ENCODE data around the gene GPR65.

The GPR65 gene

GRCh38 chr14:87975636-87976035 is 29.3 kb upstream of the GPR65 start:
- H3K36me3 ChIP-seq (ENCODE audit: control insufficient read depth in 4 of 4, insufficient read depth in 4 of 4, low read length in 3 of 4), result peaks cover 0 to 7% (median 4%) of the 10 kb centered on the region in 4 experiments
- H3K27me3 ChIP-seq (replicated peaks in 2 of 5; ENCODE audit: control insufficient read depth in 4 of 5, insufficient read depth in 5 of 5, low read length in 4 of 5), result no peaks in the 10 kb centered on the region
- H3K27ac ChIP-seq (ENCODE audit: insufficient read depth in 1 of 2, low read depth in 1 of 2, low read length in 2 of 2, poor library complexity in 1 of 2, severe bottlenecking in 2 of 2), result no peak overlapping the region
- no peaks in the 10 kb centered on the region for H3K4me1 ChIP-seq (ENCODE audit: control extremely low read depth in 1 of 4, control insufficient read depth in 4 of 4, insufficient read depth in 4 of 4, low read length in 3 of 4)
- POLR2A ChIA-PET, result no interaction called here
- no peak for DNase-seq
- CTCF ChIA-PET, result no interaction called here
- no peak overlapping the region for H3K4me3 ChIP-seq (ENCODE audit: control insufficient read depth in 1 of 7, extremely low read depth in 1 of 7, insufficient read depth in 4 of 7, low read depth in 2 of 7, low read length in 6 of 7)
- H3K9me3 ChIP-seq (ENCODE audit: control extremely low read depth in 1 of 5, control insufficient read depth in 4 of 5, insufficient read depth in 2 of 5, low read depth in 1 of 5, low read length in 4 of 5), result no peaks in the 10 kb centered on the region

- ChIA-PET POLR2A (no interaction called here), CTCF (no interaction called here)
- H3K27ac ChIP-seq (ENCODE audit: insufficient read depth in 1 of 2, low read depth in 1 of 2, low read length in 2 of 2, poor library complexity in 1 of 2, severe bottlenecking in 2 of 2), result no peak overlapping the region
- H3K9me3 ChIP-seq (ENCODE audit: control extremely low read depth in 1 of 5, control insufficient read depth in 4 of 5, insufficient read depth in 2 of 5, low read depth in 1 of 5, low read length in 4 of 5), result no peaks in the 10 kb centered on the region
- H3K27me3 ChIP-seq (replicated peaks in 2 of 5; ENCODE audit: control insufficient read depth in 4 of 5, insufficient read depth in 5 of 5, low read length in 4 of 5), result no peaks in the 10 kb centered on the region
- no peak overlapping the region for H3K4me3 ChIP-seq (ENCODE audit: control insufficient read depth in 1 of 7, extremely low read depth in 1 of 7, insufficient read depth in 4 of 7, low read depth in 2 of 7, low read length in 6 of 7)
- no peaks in the 10 kb centered on the region for H3K4me1 ChIP-seq (ENCODE audit: control extremely low read depth in 1 of 4, control insufficient read depth in 4 of 4, insufficient read depth in 4 of 4, low read length in 3 of 4)
- DNase-seq, result no peak
- peaks cover 0 to 23% (median 8%) of the 10 kb centered on the region in 4 experiments for H3K36me3 ChIP-seq (ENCODE audit: control insufficient read depth in 4 of 4, insufficient read depth in 4 of 4, low read length in 3 of 4)
- no CpG with 5 or more reads among the region's 1 CpG for WGBS (ENCODE audit: insufficient coverage)
Observed at GRCh38 chr14:87979689-87980088, 25.2 kb upstream of the GPR65 start.

- ChIA-PET CTCF (interaction anchor here (0.7 to 1.6 kb wide), 2 partner anchors 17 to 25 kb away, joined by 3 to 5 read pairs; no protein-coding TSS in a partner anchor), POLR2A (no interaction called here)
- no peak for DNase-seq
- H3K4me3 ChIP-seq (ENCODE audit: control insufficient read depth in 1 of 7, extremely low read depth in 1 of 7, insufficient read depth in 4 of 7, low read depth in 2 of 7, low read length in 6 of 7), result no peak overlapping the region
- H3K27me3 ChIP-seq (replicated peaks in 2 of 5; ENCODE audit: control insufficient read depth in 4 of 5, insufficient read depth in 5 of 5, low read length in 4 of 5), result no peaks in the 10 kb centered on the region
- WGBS (ENCODE audit: insufficient coverage), result 96% methylated on average over 5 of the region's 5 CpGs
- peaks cover 2 to 15% (median 9%) of the 10 kb centered on the region in 4 experiments for H3K4me1 ChIP-seq (ENCODE audit: control extremely low read depth in 1 of 4, control insufficient read depth in 4 of 4, insufficient read depth in 4 of 4, low read length in 3 of 4)
- peaks cover 0 to 9% (median 3%) of the 10 kb centered on the region in 4 experiments for H3K36me3 ChIP-seq (ENCODE audit: control insufficient read depth in 4 of 4, insufficient read depth in 4 of 4, low read length in 3 of 4)
- H3K9me3 ChIP-seq (ENCODE audit: control extremely low read depth in 1 of 5, control insufficient read depth in 4 of 5, insufficient read depth in 2 of 5, low read depth in 1 of 5, low read length in 4 of 5), result peaks cover 0 to 2% (median 0%) of the 10 kb centered on the region in 5 experiments
- H3K27ac ChIP-seq (ENCODE audit: insufficient read depth in 1 of 2, low read depth in 1 of 2, low read length in 2 of 2, poor library complexity in 1 of 2, severe bottlenecking in 2 of 2), result no peak overlapping the region
Observed at GRCh38 chr14:87989221-87989955, 15.5 kb upstream of the GPR65 start.

- peaks cover 0 to 2% (median 0%) of the 10 kb centered on the region in 5 experiments for H3K9me3 ChIP-seq (ENCODE audit: control extremely low read depth in 1 of 5, control insufficient read depth in 4 of 5, insufficient read depth in 2 of 5, low read depth in 1 of 5, low read length in 4 of 5)
- DNase-seq, result no peak
- no peak overlapping the region for H3K4me3 ChIP-seq (ENCODE audit: control insufficient read depth in 1 of 7, extremely low read depth in 1 of 7, insufficient read depth in 4 of 7, low read depth in 2 of 7, low read length in 6 of 7)
- 95% methylated on average over 2 of the region's 2 CpGs for WGBS (ENCODE audit: insufficient coverage)
- no peaks in the 10 kb centered on the region for H3K27me3 ChIP-seq (replicated peaks in 2 of 5; ENCODE audit: control insufficient read depth in 4 of 5, insufficient read depth in 5 of 5, low read length in 4 of 5)
- H3K27ac ChIP-seq (ENCODE audit: insufficient read depth in 1 of 2, low read depth in 1 of 2, low read length in 2 of 2, poor library complexity in 1 of 2, severe bottlenecking in 2 of 2), result no peak overlapping the region
- CTCF ChIA-PET, result interaction anchor here (0.7 kb wide), 1 partner anchor 24 kb away, joined by 3 read pairs; no protein-coding TSS in a partner anchor
- peaks cover 0 to 7% (median 2%) of the 10 kb centered on the region in 4 experiments for H3K36me3 ChIP-seq (ENCODE audit: control insufficient read depth in 4 of 4, insufficient read depth in 4 of 4, low read length in 3 of 4)
- peaks cover 5 to 15% (median 9%) of the 10 kb centered on the region in 4 experiments for H3K4me1 ChIP-seq (ENCODE audit: control extremely low read depth in 1 of 4, control insufficient read depth in 4 of 4, insufficient read depth in 4 of 4, low read length in 3 of 4)
- POLR2A ChIA-PET, result interaction anchor here (0.7 kb wide), 1 partner anchor 53 kb away, joined by 3 read pairs; no protein-coding TSS in a partner anchor
Observed at GRCh38 chr14:87989956-87990299, 15.0 kb upstream of the GPR65 start.

- WGBS (ENCODE audit: insufficient coverage), result 95% methylated on average over 4 of the region's 4 CpGs
- Histone ChIP-seq H3K27ac (ENCODE audit: insufficient read depth in 1 of 2, low read depth in 1 of 2, low read length in 2 of 2, poor library complexity in 1 of 2, severe bottlenecking in 2 of 2) (no peak overlapping the region), H3K9me3 (ENCODE audit: control extremely low read depth in 1 of 5, control insufficient read depth in 4 of 5, insufficient read depth in 2 of 5, low read depth in 1 of 5, low read length in 4 of 5) (peaks cover 0 to 2% (median 0%) of the 10 kb centered on the region in 5 experiments), H3K4me3 (ENCODE audit: control insufficient read depth in 1 of 7, extremely low read depth in 1 of 7, insufficient read depth in 4 of 7, low read depth in 2 of 7, low read length in 6 of 7) (no peak overlapping the region), H3K36me3 (ENCODE audit: control insufficient read depth in 4 of 4, insufficient read depth in 4 of 4, low read length in 3 of 4) (peaks cover 0 to 7% (median 2%) of the 10 kb centered on the region in 4 experiments), H3K4me1 (ENCODE audit: control extremely low read depth in 1 of 4, control insufficient read depth in 4 of 4, insufficient read depth in 4 of 4, low read length in 3 of 4) (peaks cover 7 to 21% (median 13%) of the 10 kb centered on the region in 4 experiments), H3K27me3 (replicated peaks in 2 of 5; ENCODE audit: control insufficient read depth in 4 of 5, insufficient read depth in 5 of 5, low read length in 4 of 5) (no peaks in the 10 kb centered on the region)
- ChIA-PET POLR2A (interaction anchor here (0.7 kb wide), 1 partner anchor 54 kb away, joined by 3 read pairs; no protein-coding TSS in a partner anchor), CTCF (no interaction called here)
- DNase-seq, result no peak
Observed at GRCh38 chr14:87990682-87991081, 14.3 kb upstream of the GPR65 start.

- POLR2A ChIA-PET, result interaction anchor here (0.6 kb wide), 1 partner anchor 651 kb away, joined by 3 read pairs; no protein-coding TSS in a partner anchor
- Histone ChIP-seq H3K36me3 (ENCODE audit: control insufficient read depth in 4 of 4, insufficient read depth in 4 of 4, low read length in 3 of 4) (peaks cover 0 to under 1% (median 0%) of the 10 kb centered on the region in 4 experiments), H3K4me3 (ENCODE audit: control insufficient read depth in 1 of 7, extremely low read depth in 1 of 7, insufficient read depth in 4 of 7, low read depth in 2 of 7, low read length in 6 of 7) (peak overlapping the region; percentile 58 to 84 (median 68)), H3K27ac (ENCODE audit: insufficient read depth in 1 of 2, low read depth in 1 of 2, low read length in 2 of 2, poor library complexity in 1 of 2, severe bottlenecking in 2 of 2) (peak overlapping the region; percentile 53 to 80), H3K27me3 (replicated peaks in 2 of 5; ENCODE audit: control insufficient read depth in 4 of 5, insufficient read depth in 5 of 5, low read length in 4 of 5) (no peaks in the 10 kb centered on the region), H3K9me3 (ENCODE audit: control extremely low read depth in 1 of 5, control insufficient read depth in 4 of 5, insufficient read depth in 2 of 5, low read depth in 1 of 5, low read length in 4 of 5) (peaks cover 0 to 2% (median 0%) of the 10 kb centered on the region in 5 experiments), H3K4me1 (ENCODE audit: control extremely low read depth in 1 of 4, control insufficient read depth in 4 of 4, insufficient read depth in 4 of 4, low read length in 3 of 4) (peaks cover 10 to 28% (median 22%) of the 10 kb centered on the region in 4 experiments)
- CTCF ChIA-PET, result no interaction called here
- 11% methylated on average over 19 of the region's 20 CpGs for WGBS (ENCODE audit: insufficient coverage)
- no peak for DNase-seq
Observed at GRCh38 chr14:87992346-87992717, 12.6 kb upstream of the GPR65 start.
